Measurements from ENCODE around the gene CDH23. TPM values are rescaled to one million over a fixed set of nuclear protein-coding genes. Genes with fewer than 3 reads are reported as not detected.

Gene CDH23
- total and polyA plus RNA-seq, 9 of the 15 experiments (the other 6 are each of a cell fraction or from before 2014, with no cell fraction given): 0.18 to 1.2 (median 0.47) TPM

DNA sequence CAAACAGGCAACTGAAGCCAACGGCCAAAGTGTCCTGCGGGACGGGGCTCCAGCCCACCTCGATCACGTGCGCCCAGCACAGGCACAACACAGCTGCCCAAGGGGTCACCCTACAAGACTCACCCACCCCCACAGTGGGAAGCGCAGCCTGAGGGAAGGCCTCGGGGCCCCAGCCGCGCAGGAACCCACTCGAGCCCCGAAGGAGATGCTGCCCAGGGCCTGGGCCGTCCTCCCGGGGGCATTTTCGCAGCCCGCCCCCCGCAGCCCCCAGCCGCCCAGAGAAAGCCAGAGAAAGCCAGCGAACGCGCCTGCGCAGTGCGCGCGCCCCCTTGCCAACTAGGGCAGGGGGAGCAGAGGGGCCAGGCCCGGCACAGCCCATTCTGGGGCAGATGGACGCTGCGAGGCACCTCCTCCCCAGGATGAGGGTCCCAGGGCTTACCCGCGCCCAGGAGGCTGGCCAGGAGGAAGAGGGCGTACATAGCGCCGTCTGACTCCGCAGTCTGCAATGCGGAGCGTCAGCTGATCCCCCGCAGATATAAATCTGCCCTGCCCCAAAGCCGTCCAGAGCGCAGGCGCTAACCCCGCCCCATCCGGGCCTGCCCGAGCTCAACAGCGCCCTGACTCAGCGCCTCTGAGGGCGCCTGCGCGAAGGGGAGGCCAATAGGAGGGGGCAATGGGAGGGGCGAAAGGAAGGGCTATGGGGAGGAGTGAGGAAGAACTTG is 454.2 kb downstream of the CDH23 start, which contains the start of gene PSAP (continued):
- TF ChIP-seq, protein P1, sequence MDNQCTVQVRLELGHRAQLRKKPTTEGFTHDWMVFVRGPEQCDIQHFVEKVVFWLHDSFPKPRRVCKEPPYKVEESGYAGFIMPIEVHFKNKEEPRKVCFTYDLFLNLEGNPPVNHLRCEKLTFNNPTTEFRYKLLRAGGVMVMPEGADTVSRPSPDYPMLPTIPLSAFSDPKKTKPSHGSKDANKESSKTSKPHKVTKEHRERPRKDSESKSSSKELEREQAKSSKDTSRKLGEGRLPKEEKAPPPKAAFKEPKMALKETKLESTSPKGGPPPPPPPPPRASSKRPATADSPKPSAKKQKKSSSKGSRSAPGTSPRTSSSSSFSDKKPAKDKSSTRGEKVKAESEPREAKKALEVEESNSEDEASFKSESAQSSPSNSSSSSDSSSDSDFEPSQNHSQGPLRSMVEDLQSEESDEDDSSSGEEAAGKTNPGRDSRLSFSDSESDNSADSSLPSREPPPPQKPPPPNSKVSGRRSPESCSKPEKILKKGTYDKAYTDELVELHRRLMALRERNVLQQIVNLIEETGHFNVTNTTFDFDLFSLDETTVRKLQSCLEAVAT (IDR thresholded peaks at IDR 0.05): peak; percentile 61 to 85; a peak in 2 of 4 replicates
- no peak for TF ChIP-seq ZNF79 (CRISPR knock-in tag; IDR thresholded peaks at IDR 0.05; ENCODE audit: low read depth)
- peak; percentile 52 to 59; a peak in 2 of 4 replicates for TF ChIP-seq RCOR1 (IDR thresholded peaks at IDR 0.05; ENCODE audit: borderline replicate concordance in 1 of 2, low read depth in 2 of 2, low read length in 2 of 2)
- peak; percentile 96 for TF ChIP-seq C11orf30 (IDR thresholded peaks at IDR 0.05; ENCODE audit: low read depth)
- TF ChIP-seq, protein P2, sequence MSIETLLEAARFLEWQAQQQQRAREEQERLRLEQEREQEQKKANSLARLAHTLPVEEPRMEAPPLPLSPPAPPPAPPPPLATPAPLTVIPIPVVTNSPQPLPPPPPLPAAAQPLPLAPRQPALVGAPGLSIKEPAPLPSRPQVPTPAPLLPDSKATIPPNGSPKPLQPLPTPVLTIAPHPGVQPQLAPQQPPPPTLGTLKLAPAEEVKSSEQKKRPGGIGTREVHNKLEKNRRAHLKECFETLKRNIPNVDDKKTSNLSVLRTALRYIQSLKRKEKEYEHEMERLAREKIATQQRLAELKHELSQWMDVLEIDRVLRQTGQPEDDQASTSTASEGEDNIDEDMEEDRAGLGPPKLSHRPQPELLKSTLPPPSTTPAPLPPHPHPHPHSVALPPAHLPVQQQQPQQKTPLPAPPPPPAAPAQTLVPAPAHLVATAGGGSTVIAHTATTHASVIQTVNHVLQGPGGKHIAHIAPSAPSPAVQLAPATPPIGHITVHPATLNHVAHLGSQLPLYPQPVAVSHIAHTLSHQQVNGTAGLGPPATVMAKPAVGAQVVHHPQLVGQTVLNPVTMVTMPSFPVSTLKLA (conservative IDR thresholded peaks at IDR 0.05): peak; percentile 96 to 98
- no peak for TF ChIP-seq NCOA2 (IDR thresholded peaks at IDR 0.05; ENCODE audit: partially characterized antibody in 2 of 2)
- no peak for TF ChIP-seq ZNF717 (CRISPR knock-in tag; IDR thresholded peaks at IDR 0.05)
- TF ChIP-seq CREB1 (IDR thresholded peaks at IDR 0.05): no peak; the same call in 1 of the 2 replicates
- peak; percentile 58; the same call in 1 of the 2 replicates for TF ChIP-seq CREB1 (CRISPR knock-in tag; IDR thresholded peaks at IDR 0.05)
- TF ChIP-seq CCNT2 (IDR thresholded peaks at IDR 0.05; ENCODE audit: borderline replicate concordance, extremely low read depth, insufficient read length, low read depth, low read length): peak; percentile 84
- TF ChIP-seq, protein P3, sequence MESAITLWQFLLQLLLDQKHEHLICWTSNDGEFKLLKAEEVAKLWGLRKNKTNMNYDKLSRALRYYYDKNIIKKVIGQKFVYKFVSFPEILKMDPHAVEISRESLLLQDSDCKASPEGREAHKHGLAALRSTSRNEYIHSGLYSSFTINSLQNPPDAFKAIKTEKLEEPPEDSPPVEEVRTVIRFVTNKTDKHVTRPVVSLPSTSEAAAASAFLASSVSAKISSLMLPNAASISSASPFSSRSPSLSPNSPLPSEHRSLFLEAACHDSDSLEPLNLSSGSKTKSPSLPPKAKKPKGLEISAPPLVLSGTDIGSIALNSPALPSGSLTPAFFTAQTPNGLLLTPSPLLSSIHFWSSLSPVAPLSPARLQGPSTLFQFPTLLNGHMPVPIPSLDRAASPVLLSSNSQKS (CRISPR knock-in tag; IDR thresholded peaks at IDR 0.05): no peak
- TF ChIP-seq SRF (CRISPR knock-in tag; IDR thresholded peaks at IDR 0.05): peak in 1 of 2 experiments; percentile 49; a peak in 1 of 4 replicates
- TF ChIP-seq HDAC1 (IDR thresholded peaks at IDR 0.05): peak; percentile 58 to 93; a peak in 3 of 4 replicates
- TF ChIP-seq BACH1 (tag; IDR thresholded peaks at IDR 0.05): no peak
- peak; percentile 41; the same call in 1 of the 2 replicates for TF ChIP-seq GATAD2B (IDR thresholded peaks at IDR 0.05; ENCODE audit: borderline replicate concordance)
- TF ChIP-seq, protein P4, sequence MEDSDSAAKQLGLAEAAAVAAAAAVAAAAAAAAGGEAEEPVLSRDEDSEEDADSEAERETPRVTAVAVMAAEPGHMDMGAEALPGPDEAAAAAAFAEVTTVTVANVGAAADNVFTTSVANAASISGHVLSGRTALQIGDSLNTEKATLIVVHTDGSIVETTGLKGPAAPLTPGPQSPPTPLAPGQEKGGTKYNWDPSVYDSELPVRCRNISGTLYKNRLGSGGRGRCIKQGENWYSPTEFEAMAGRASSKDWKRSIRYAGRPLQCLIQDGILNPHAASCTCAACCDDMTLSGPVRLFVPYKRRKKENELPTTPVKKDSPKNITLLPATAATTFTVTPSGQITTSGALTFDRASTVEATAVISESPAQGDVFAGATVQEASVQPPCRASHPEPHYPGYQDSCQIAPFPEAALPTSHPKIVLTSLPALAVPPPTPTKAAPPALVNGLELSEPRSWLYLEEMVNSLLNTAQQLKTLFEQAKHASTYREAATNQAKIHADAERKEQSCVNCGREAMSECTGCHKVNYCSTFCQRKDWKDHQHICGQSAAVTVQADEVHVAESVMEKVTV (CRISPR knock-in tag; IDR thresholded peaks at IDR 0.05): no peak
- no peak for TF ChIP-seq RBM34 (IDR thresholded peaks at IDR 0.05; ENCODE audit: borderline replicate concordance, insufficient read depth, low read length)
